Activated T-helper 1 cell treated with Interleukin-2 at 50 U/mL for 16 hours (primary cell): ENCODE data around the gene OR5AU1.

Experiments used
- DNase-seq: peaks from one replicate; pipeline ENCODE4 v3.0.0-alpha.2; 2020; ENCODE audit warnings: low read depth

OR5AU1 gene

DNA sequence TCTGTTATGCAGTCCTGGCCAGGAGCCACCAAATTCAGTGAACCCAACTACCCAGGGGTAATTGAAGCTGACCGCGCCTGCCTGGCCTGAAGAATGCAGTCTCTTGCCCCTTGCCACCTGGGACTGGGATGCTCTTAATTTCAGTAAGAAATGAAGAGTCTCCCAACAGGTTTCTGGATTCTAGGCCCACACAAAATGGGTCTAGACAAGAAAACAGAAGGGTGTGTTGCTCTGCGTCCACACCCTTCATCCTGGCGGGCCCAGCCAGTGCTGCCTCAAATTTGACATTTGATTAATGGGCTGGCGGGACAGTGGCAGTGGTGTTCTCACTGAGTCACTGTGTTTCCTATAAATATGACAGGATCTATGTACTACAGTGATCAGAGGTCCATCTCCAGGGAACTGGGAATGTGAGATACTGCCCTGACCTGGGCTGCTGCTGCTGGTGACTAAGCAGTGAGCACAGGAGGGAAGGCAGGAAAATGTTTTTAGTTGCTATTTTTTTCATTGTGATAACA, 48.5 kb downstream of the OR5AU1 start:
- DNase-seq = no peak

DNA sequence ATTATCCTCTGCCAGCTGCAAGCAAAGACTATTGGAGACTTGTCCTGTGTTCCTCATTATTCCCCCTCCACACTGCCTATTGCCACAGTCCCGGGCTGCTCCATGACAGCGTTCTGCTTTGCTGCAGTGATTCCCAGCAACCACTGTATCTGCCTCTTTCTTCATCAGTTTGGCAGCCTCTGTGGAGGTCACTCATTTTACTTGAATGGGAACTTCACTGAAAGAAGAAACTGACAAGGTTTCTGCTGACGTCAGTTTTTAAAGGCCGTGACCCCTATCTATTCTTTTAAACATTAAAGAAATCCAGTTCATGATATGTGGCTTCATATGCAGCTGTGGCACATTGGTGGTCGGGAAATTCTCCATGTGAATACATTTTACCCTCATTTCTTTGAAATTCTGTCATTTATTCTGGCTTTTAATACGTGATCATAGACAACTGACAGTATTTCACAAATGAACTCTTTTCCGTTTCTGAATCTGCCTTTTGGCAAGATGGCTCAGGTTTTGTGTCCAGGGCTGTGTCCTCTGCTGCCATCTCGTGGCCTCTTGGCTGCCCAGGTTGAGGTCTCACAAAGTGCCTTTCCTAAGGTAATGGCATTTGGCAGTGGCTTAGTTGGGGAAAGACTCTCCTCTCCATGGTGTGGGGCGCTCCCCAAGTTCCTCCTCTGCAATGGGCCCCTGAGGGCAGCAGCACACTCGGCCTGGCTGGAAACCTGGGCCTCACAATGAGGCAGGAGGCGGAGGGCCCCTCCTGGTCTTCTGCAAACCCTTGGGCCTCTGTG, 49.2 kb downstream of the OR5AU1 start:
- peak; percentile 61 for DNase-seq

DNA sequence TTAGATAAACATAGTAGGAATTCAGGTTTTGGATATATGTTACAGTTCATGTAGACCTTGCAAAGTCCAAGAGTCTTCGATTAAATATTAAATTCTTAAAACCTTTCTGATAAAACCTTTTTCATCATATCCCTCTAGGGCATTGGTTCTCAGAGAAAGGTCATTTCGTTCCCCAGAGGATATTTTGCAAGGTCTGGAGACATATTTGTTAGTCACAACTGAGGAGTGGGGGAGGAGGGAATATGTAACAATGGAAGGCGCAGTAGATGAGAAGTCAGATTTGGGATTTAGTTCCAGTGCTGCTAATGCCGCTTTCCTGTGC, 49.7 kb downstream of the OR5AU1 start:
- DNase-seq = no peak

DNA sequence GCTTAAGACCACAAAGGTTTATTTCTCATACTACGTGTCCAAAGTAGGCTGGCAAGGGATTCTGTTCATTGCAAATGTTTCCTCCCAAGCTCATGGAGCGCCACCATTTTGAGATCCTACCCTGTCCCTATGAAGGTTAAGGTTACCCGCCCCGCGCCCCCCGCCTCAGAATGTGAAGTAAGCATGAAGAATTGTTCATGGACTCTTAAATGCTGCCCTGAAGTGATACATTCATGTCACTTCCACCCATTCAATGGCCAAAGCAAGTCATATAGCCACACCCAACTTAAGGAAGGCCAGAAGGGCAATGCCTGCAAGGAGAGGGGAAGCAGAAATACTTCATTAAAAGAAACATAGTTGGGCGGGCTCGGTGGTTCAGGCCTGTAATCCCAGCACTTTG, 50.8 kb downstream of the OR5AU1 start:
- no peak for DNase-seq
